Activated T-cell treated with anti-CD3 and anti-CD28 coated beads for 48 hours (primary cell): ENCODE results near the gene CHCHD6.

Experiments
- DNase-seq: peaks from one replicate; pipeline ENCODE4 v3.0.0-alpha.2; 2020; ENCODE audit warnings: low read depth

CHCHD6 gene

DNA sequence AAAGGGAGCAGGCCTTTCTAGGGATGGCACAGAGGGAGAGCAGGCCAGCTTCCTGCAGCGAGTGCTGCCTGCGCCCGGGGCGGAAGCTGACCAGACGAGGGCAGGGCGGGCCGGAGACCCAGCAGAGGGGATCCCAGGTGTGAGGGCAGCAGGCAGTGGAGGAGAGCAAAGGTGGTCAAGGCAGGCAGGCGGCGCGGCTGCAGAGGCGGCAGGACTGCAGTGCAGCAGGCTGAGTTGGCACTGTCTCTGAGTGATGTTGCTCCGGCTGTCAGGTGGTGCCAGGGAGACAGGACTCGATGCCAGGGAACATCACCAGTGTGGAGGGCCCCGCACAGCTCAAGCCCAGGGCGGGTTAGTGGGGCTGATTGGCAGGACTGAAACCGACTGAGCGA is 256.6 kb downstream of the CHCHD6 start:
- DNase-seq = no peak

DNA sequence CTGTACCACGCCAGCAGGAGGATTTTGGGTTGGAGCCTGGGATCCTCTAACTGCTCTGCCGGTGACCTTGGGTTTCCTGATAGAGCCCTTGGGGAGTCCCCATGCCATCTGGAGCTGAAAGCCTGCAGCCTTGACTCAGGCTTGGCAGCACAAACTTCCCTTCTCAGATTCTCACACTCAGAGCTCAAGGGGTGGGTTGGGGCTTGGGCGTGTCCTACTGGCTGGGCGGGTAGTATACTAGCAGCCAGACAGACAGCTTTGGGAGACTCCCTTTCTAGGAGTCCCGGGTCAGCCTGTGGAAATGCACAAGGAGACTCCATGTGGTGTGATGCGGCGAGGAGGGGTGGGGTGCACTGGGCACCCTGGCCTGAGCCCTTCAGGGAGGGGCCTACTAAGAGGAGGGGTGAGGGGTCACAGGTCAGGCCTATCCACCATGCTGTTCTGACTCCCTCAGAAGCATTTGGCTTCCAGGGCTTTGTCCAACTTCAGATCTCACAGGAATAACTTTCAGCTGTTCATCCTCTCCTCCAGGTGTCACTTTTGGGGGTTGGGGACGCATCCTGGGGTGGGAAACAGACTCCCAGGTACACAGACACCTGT is 257.3 kb downstream of the CHCHD6 start:
- DNase-seq = no peak

- DNase-seq = no peak
Observed at GRCh38 chr3:126961791-126962461, 257.9 kb downstream of the CHCHD6 start.

DNA sequence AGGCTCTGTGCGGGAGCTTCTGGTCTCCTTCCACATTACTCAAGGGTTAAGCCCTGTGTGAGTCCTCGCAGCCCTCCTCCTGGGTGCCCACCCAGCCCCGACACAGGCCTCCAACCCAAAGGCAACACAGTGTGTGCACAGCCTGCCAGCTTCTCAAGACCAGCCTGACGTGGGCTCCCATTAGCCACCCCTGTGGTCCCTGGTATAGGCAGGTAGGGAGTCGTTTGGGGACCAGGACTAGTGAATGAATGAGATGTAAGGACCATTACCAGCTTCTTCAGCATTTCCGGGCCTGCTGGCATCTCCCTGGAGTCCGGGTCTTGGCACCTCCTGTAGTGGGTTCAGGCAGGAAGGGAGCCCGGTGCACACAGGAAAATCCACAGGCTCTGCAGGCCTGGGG is 258.7 kb downstream of the CHCHD6 start:
- no peak for DNase-seq

DNA sequence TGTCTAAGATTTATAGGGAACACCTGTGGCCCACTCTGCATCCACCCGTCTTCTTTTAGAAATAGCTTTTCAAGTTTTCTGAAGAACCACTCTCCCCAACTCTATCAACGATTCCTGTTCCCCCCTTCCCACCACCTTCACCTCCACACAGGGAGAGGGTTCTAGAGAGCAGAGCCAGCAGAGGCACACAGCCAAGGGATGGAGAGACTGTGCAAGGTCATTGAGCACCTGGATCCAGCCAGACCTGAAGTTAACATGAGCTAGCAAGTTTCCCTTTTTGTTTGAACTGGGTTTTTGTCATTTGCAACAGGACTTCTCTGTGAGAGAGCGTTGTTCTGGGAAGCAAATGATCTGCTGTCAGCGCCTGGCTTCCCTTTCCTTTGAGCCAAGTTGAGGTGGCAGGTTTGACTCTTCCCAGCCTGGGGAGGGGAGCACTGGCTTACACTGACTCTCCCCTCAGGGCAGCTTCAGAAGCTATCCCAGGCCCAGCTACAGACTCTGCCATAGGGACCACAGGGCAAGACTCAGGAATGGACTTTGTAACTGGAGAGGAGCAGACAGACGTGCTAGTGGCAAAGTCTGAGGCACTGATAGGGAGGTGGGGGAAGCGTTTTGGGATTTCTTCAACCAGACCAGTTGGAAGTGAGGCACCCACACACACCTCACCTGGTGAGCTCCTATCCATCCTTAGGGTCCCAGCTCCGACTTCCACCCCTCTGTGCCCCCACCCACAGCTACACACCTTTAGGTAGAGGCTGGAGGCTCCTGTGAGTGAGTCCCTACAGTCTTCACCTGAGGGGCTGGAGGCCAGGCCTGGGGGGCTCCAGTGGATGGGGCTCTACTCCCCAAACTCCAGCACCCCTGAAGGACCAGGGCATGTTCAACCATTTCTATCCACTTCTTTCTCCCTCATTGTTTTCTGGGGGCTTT is 259.5 kb downstream of the CHCHD6 start:
- no peak for DNase-seq

DNA sequence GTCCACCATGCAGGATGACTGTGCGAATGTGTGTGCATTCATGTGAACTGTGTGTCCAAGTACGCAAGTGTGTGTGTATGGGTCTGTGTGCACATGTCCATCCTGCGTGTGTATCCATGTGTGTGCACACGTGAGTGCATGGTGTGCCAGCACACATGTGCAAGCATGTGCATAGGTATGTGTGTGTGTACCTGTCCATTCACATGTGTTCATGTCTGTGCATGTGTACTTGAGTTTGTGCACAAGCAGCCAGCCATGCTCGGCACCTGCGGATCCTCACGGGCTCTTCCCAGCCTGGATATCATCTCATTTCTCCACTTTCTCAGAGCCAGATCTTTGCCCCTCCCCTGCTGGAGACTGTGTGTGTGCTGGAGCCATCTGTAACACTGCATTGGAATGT is 260.2 kb downstream of the CHCHD6 start:
- no peak for DNase-seq

- no peak for DNase-seq
Observed at GRCh38 chr3:126964950-126965349, 260.9 kb downstream of the CHCHD6 start.

DNA sequence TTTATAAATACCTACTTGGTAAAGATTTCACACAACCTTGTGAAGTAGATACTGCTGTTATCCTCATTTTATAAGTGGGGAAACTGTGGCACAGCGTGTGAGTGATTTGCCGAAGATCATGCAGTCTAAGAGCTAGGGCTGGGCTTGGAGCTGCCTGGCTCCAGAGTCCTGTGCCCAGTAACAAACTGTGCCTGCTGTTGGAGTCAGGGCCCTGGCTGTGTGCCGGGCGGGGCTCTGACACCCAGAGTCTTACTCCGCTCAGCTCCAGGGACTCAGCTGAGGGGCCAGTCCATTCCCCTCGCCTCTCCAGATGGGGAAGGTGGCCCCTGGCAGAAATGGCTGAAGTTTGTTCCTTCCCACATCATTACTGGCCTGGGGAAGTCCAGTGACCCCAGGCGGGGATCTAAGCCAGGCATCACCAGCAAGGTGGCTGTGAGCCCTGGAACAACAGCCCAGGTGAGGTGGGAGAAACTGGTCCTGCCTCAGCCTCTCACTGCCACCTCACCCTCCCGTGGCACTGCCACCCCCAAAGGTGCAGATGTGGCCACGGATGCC is 261.6 kb downstream of the CHCHD6 start:
- DNase-seq = no peak

DNA sequence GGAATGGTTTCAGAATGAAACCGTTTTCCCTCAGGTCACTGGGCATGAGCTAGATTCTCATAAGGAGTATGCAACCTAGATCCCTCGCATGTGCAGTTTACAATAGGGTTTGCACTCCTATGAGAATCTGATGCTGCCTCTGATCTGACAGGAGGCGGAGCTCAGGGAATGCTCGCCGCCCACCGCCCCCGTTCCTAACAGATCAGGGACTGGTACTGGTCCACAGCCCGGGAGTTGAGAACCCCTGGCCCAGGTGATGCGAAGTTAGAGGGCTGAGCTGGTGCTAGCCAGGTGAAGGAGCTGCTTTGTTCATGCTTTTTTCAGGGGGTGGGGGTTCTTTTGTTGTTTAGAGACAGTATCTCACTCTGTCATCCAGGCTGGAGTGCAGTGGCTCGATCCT is 263.3 kb downstream of the CHCHD6 start:
- no peak for DNase-seq

GRCh38 chr3:126968391-126969390 is 264.7 kb downstream of the CHCHD6 start:
- no peak for DNase-seq

GRCh38 chr3:126969586-126969985 is 265.5 kb downstream of the CHCHD6 start:
- DNase-seq = no peak

DNA sequence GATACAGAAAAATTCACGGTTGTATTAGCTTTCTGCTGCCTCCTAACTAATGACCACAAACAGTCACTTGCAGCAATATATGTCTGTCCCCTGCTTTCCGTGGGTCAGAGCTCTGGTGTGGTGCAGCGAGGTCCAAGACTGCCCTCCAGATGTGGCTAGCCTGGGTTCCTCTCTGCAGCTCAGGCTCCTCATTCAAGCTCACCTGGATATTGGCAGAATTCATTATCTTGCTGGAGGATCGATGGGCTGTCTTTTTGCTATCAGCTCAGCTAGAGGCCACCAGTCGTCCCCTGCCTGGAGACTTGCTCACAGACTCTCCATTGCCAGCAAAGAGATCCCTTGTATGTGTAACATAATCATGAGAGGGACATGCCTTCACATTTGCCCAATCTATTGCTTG is 266.1 kb downstream of the CHCHD6 start:
- DNase-seq = no peak

DNA sequence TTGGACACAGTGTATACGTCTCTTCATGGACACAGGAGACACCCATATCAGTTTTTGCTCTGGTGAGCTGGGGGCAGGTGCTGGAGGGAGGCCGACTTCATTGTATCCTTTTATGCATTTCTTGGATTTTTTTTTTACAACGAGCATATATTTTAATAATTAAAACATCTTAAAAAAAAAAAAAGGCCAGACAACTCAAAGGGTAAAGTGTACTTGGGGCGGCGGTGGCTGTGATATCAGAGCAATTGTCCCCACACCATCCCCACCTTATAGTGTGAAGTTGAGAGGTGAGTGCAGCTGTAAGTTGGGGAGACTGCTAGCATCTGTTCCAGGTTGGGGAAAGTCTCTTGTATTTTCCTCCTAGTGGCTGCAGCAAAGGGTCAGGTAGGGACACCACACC is 266.9 kb downstream of the CHCHD6 start:
- no peak for DNase-seq

DNA sequence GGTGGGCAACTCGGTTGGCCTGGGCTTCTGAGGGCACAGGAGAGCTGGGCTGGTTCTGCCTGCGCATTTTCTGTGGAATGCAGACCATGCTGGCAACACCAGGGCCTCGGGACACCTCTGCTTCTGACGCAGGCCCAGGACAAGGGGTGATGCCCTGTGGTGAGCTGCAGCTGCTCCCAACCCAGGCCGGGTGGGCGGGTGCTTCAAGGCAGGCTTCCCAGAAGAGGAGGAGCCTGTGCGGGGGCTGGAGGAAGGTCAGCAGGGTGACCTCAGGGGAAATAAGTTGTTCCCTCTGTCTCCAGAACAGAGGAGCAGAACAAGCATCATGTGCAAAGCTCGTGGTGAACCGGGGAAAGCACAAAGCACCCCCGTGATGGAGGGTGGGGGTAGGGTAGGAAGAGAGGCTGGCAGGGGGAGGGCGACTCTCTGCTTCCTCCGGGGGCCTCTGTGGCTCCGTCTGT is 267.9 kb downstream of the CHCHD6 start:
- no peak for DNase-seq

DNA sequence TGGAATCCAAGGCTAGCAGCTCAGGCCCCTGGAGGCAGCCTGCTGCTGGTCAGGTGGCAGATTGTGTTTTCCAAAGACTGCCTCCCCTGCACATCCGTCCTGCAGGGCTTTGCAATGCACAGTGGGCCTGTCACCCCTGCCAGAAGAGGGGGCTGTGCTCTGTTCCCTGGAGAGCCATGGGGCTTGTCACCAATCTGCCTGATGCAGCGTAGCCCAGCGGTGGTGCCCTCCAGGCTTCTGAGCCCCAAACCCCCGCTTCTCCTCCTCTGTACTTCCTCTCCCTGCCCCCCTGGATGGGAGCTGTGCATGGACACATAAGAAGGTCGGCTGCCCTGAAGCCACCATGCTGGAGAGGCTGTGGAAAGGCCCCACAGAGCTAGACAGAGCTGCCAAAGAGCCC is 268.8 kb downstream of the CHCHD6 start:
- DNase-seq = no peak

- DNase-seq = no peak
Observed at GRCh38 chr3:126973814-126974213, 269.8 kb downstream of the CHCHD6 start.

DNA sequence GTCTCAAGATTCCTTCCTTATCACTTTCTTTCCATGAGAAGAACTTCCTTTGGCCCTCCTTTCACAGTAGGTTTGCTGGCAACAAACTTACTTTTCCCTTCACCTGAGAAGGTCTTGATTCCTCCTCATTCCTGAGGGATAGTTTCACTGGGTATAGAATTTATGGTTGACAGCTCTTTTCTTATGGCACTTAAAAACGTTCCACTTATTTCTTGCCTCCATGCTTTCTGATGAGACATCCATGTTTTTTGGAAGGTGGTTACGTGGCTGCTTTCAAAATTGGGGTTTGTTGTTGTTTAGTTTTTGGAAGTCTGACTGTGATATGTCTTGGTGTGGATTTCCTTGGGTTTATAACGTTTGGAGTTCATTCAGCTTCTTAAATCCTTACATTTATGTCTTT is 270.7 kb downstream of the CHCHD6 start:
- no peak for DNase-seq

DNA sequence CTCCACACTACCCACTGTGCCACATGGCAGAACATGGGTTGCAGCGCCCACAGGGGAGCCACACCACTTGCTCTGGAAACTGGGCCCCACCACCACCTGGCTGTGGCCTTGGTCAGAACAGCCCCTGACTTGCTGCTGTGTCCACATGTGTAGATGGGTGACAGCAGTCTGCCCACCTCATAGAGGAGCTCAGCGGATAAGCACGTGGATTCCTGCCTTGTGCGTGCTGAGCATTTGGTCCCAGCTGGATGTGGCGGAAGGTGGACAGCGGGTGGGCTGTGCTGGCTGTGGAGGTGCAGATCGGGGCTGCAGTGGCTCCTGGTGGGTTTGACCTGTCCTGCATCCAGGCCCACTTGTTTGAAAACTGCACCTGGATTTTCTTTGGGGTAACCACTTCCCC is 272.9 kb downstream of the CHCHD6 start:
- no peak for DNase-seq

DNA sequence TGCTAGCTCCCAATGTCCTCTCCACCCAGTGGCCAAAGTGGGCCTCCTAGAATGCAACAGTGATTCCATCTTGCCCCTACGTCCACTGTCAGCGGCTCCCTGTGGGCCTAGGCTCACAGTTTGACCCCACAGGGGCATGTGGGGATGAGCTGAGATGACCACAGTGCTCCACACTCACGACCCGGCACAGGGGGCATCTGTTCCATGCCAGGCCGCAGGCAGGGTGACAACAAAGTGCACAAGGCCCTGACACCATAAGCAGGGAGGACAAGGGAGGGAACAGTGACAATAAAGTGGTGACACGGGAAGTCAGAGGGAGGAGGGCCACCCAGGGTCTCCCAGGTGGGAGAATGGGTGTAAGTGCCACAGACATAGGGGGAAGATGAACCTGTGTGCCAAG is 273.8 kb downstream of the CHCHD6 start:
- no peak for DNase-seq

GRCh38 chr3:126978291-126978690 is 274.3 kb downstream of the CHCHD6 start:
- no peak for DNase-seq

DNA sequence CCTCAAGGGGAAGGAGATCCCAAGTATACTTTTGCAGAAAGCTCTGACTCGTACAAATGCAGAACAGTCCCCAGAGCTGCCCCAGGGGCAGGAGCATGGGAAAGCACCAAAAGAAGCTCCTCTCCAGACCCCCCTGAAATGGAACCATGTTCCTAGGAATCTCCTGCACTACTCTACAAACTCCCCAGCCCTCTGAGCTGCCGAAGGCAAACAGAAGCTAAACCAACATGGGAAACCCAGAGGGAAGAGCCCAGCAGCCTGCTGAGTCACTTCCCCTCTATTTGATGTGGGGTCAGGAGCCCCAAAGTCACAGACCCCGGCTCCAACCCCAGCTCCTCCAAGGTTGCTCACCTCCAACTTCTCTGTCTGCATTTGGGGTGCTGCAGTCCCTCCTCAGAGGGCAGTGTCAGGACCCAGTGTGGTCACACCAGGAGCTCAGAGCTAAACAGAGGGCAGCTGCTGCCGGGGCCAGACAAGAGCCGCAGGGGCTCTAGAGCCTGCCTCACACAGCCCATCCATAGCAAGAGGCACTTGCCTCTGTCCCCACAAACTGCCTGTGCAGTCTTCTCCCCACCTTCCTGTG is 275.1 kb downstream of the CHCHD6 start:
- no peak for DNase-seq
